Measurements from ENCODE around the gene SETD3. TPM values are rescaled to one million over a fixed set of nuclear protein-coding genes. Genes with fewer than 3 reads are reported as not detected.

The SETD3 gene
- total RNA-seq = 60.6 and 61.7 TPM in 2 replicates

- Mint-ChIP-seq H3K4me3 (peak within 1 kb of the TSS; percentile 99), H3K27me3 (ENCODE audit: insufficient read depth) (no peaks in the 10 kb centered on the region), H3K36me3 (ENCODE audit: low read depth) (peaks cover 4% of the 10 kb centered on the region), H3K4me1 (ENCODE audit: low read depth) (peaks cover 54% of the 10 kb centered on the region), H3K9me3 (no peaks in the 10 kb centered on the region), H3K27ac (peak within 1 kb of the TSS; percentile 98)
- intact Hi-C loops (cut with micrococcal nuclease) = loop anchor here (2.0 to 5.0 kb wide), 3 partner anchors 207 to 735 kb away; partner anchors contain the start of genes BCL11B and EVL
- peak; percentile 27 for DNase-seq (ENCODE audit: low spot score)
Observed at GRCh38 chr14:99479906-99480869, at the start of gene SETD3. Gene SETD3, minus strand, starts transcription at chr14:99480859. Its CDS starts 15,054 bp downstream, at chr14:99465805.

DNA sequence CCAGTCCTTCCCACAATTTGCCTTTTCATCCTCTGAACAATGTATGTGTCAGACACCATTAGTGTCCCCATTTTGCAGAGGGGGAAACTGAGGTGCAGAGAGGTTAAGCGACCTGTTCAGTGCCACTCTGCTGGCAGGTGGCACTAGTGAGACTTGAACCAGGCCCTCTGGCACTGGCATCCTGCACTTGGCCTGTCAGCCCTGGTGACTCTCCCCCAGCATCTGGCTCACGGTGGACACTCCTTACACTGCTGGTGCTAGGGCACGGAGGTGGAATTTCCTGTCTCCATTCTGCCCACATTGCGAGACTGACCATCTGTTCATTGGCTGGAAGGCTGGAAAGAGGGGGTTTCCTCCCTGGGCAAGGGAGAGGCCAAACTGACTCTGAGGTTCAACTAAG, 49.2 kb upstream of the SETD3 start:
- peaks cover 6% of the 10 kb centered on the region for H3K4me1 Mint-ChIP-seq (ENCODE audit: low read depth)

DNA sequence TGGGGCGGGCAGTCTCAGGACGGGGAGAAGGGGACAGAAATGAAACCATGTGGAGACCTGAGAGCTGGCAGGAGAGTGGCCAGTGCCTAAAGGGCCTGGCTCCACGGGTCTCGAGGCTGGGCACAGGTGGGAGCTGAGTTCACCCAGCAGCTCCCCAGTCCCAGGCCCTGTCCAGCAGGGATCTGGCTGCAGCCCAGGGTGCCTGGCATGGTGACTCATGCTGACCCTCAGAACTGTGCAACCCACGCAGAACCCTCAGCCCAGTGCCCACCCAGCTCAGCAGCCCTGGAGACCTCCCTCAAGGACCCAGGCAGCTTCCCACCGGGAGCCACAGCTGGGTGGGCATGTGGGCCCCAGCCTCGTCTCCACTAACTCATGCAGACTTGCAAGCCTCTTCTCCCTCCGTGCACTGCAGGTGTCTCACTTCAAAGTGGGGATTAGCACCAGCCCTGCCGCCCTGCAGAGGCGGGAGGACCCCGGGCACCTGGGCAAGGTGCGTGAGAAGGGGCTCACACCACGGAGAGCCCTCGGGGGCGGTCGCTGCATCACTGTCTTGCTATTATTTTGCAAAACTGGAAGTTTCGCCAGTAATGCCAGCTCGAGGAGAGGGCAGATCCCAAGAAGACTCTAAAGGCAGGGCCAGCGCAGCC, 46.9 kb upstream of the SETD3 start:
- DNase-seq (ENCODE audit: low spot score) = no peak
- H3K4me1 Mint-ChIP-seq (ENCODE audit: low read depth) = peaks cover 7% of the 10 kb centered on the region
- intact Hi-C loops (cut with micrococcal nuclease) = no loop called here
- no peak overlapping the region for H3K27ac Mint-ChIP-seq
- no peaks in the 10 kb centered on the region for H3K36me3 Mint-ChIP-seq (ENCODE audit: low read depth)
- no peaks in the 10 kb centered on the region for H3K9me3 Mint-ChIP-seq
- no peaks in the 10 kb centered on the region for H3K27me3 Mint-ChIP-seq (ENCODE audit: insufficient read depth)
- H3K4me3 Mint-ChIP-seq = no peak overlapping the region

More for the DNA sequence above, 49.2 kb upstream of the SETD3 start:
- intact Hi-C loops (cut with micrococcal nuclease) = no loop called here
- H3K9me3 Mint-ChIP-seq = no peaks in the 10 kb centered on the region
- no peak overlapping the region for H3K27ac Mint-ChIP-seq
- no peak overlapping the region for H3K4me3 Mint-ChIP-seq
- H3K27me3 Mint-ChIP-seq (ENCODE audit: insufficient read depth) = no peaks in the 10 kb centered on the region
- no peak for DNase-seq (ENCODE audit: low spot score)
- no peaks in the 10 kb centered on the region for H3K36me3 Mint-ChIP-seq (ENCODE audit: low read depth)

GRCh38 chr14:99527026-99527425, 46.4 kb upstream of the SETD3 start:
- peaks cover 7% of the 10 kb centered on the region for H3K4me1 Mint-ChIP-seq (ENCODE audit: low read depth)
- DNase-seq (ENCODE audit: low spot score) = no peak
- no peak overlapping the region for H3K4me3 Mint-ChIP-seq
- intact Hi-C loops (cut with micrococcal nuclease) = no loop called here
- no peaks in the 10 kb centered on the region for H3K9me3 Mint-ChIP-seq
- no peaks in the 10 kb centered on the region for H3K36me3 Mint-ChIP-seq (ENCODE audit: low read depth)
- H3K27ac Mint-ChIP-seq = no peak overlapping the region
- H3K27me3 Mint-ChIP-seq (ENCODE audit: insufficient read depth) = no peaks in the 10 kb centered on the region

DNA sequence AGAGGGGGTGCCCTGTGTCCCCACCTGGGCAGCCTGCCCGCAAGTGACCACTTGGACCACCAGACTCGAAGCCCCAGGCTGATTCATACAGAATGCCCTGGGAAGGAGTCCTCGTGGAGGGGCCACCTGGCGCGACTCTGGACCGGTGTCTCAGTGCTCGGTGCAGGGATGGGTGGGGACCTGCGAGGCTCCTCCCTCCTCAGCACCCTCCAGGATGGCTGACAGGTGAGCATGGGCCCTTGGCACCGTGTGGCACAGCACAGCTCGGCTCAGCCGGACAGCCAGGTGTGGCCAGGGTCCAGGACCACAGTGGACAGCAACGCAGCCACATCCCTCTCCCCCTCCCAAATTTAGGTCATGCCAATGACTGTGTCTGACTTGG, 45.0 kb upstream of the SETD3 start:
- H3K9me3 Mint-ChIP-seq = no peaks in the 10 kb centered on the region

DNA sequence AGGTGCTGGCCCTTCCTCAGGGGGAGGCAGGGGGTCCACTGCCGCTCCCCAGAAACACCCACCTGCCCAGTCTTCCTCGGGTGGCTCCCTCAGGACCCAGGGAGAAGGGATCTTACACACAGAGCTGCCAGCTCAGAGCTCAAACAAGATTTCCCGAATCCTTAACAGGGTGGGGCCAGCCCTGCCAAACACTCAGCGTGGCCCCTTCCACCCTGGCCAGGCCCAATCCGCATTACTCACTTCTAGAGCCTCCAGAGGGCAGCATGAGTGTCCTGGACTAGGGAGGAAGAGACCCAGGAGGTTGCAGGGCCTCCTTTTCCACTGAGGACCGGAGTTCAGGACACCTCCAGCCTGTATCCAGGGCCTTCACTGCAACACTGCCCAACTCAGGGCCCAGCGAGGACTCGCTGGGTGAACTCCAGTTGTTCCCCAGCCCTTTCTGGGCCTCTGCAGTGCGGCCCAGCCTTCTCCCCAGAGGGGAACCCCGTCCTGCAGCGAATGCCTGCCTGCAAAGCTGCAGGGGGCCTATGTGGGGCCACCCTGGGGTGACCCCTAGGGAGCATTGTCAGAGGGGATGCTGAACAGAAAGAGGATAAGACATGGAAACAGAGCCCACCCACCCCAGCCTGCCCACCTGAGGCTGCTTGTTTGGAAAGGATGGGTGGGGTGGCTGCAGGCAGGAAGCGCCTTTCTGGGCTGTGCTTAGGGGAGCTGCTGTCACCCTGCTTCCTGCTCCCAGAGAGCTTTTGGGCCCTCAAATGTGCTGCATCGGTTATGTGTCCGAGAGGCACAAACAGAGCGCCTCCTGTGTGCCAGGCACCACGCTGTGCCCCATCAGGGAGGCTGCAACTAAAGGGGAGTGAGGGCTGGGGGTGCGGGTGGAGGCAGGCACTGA, 44.4 kb upstream of the SETD3 start:
- Mint-ChIP-seq H3K9me3 (no peaks in the 10 kb centered on the region), H3K4me3 (no peak overlapping the region), H3K36me3 (ENCODE audit: low read depth) (no peaks in the 10 kb centered on the region), H3K27ac (peak overlapping the region; percentile 65), H3K4me1 (ENCODE audit: low read depth) (peaks cover 7% of the 10 kb centered on the region), H3K27me3 (ENCODE audit: insufficient read depth) (no peaks in the 10 kb centered on the region)
- intact Hi-C loops (cut with micrococcal nuclease) = no loop called here
- DNase-seq (ENCODE audit: low spot score) = no peak

More for the DNA sequence above, 45.0 kb upstream of the SETD3 start:
- Mint-ChIP-seq H3K4me1 (ENCODE audit: low read depth) (peaks cover 7% of the 10 kb centered on the region), H3K27ac (no peak overlapping the region), H3K4me3 (no peak overlapping the region), H3K27me3 (ENCODE audit: insufficient read depth) (no peaks in the 10 kb centered on the region), H3K36me3 (ENCODE audit: low read depth) (no peaks in the 10 kb centered on the region)
- DNase-seq (ENCODE audit: low spot score) = no peak
- intact Hi-C loops (cut with micrococcal nuclease) = no loop called here

GRCh38 chr14:99524091-99524661, 43.5 kb upstream of the SETD3 start:
- no peak for DNase-seq (ENCODE audit: low spot score)
- peaks cover 7% of the 10 kb centered on the region for H3K4me1 Mint-ChIP-seq (ENCODE audit: low read depth)
- H3K27ac Mint-ChIP-seq = no peak overlapping the region
- H3K4me3 Mint-ChIP-seq = no peak overlapping the region
- no peaks in the 10 kb centered on the region for H3K36me3 Mint-ChIP-seq (ENCODE audit: low read depth)
- no peaks in the 10 kb centered on the region for H3K9me3 Mint-ChIP-seq
- intact Hi-C loops (cut with micrococcal nuclease) = no loop called here
- H3K27me3 Mint-ChIP-seq (ENCODE audit: insufficient read depth) = no peaks in the 10 kb centered on the region

DNA sequence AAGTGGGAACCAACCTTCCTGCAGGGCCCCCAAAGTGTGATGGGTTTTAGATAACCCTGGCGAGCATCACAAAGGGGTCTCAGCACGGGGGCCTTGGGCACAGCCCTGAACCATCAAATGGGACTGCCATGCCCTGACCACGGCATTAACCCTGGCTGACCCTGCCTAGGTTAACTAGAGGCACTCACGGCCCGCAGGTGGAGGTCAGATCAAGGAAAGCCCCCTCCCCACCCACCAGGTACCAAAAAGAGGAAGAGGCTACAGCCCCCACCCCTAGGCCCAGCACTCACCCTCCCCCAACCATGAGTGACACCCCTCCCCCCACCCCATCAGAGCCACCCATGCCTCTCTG, 43.0 kb upstream of the SETD3 start:
- intact Hi-C loops (cut with micrococcal nuclease) = no loop called here
- H3K27me3 Mint-ChIP-seq (ENCODE audit: insufficient read depth) = no peaks in the 10 kb centered on the region

DNA sequence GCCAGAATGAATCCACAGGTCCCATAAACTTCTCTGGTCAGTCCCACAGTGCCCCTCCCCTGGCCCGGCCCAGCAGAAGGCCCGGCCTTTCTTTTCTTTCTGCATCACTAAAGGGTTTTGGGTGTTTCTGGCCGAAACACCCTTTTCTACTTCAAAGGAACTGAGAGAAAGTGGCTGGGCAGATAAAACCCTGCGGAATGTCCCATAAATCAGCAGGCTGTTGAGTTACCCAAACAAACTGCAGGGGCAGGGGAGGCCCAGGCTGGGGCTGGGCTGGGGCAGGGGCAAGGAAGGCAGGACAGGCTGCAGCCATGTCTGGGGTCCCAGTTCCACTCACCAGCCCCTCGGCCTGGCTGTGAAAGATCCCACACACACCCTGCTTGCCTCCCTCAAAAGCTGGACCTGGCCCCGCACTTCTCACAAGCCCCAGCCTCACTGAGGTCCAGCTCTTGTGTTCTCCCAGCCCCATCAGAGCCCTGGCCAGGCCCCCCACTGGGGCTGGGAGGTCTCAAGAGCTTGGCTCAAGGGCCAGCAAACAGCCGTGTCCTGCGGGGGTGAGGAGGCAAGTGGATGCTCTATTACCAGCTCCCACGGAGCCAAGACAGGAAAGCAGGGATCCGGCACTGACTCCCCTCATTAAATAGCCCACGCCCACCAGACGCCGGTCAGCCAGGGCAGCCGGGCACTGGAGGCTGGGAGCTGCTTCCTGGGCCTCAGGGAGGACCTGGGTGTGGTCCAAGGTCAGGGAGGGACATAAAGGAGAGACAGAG, 42.5 kb upstream of the SETD3 start:
- intact Hi-C loops (cut with micrococcal nuclease) = no loop called here

More for the DNA sequence above, 43.0 kb upstream of the SETD3 start:
- peaks cover 7% of the 10 kb centered on the region for H3K4me1 Mint-ChIP-seq (ENCODE audit: low read depth)
- H3K9me3 Mint-ChIP-seq = no peaks in the 10 kb centered on the region
- no peak for DNase-seq (ENCODE audit: low spot score)
- no peak overlapping the region for H3K27ac Mint-ChIP-seq
- H3K4me3 Mint-ChIP-seq = no peak overlapping the region
- H3K36me3 Mint-ChIP-seq (ENCODE audit: low read depth) = no peaks in the 10 kb centered on the region

DNA sequence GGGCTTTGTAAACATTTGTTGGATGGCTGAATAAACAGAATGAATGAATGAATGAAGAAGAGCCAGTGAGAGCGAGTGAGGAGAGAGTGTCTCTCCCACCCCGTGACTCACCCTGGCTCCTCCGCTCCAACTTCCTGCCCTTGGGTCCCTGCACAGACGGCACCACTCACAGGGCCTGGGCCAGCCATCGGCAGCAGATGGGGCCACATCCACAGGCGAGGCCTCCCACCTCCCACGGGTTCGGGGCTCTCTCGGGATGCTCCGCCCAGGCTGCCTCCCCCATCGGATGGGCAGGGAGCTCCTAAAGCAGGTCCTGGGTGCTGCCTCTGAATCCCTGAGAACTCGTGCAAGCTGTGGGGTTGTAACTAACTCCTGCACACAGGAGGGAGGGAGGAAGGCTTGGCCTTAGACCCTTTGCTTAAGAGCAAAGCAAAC, 41.8 kb upstream of the SETD3 start:
- no peak overlapping the region for H3K27ac Mint-ChIP-seq
- no peak for DNase-seq (ENCODE audit: low spot score)
- no peaks in the 10 kb centered on the region for H3K27me3 Mint-ChIP-seq (ENCODE audit: insufficient read depth)
- H3K4me1 Mint-ChIP-seq (ENCODE audit: low read depth) = peaks cover 7% of the 10 kb centered on the region
- no peak overlapping the region for H3K4me3 Mint-ChIP-seq
- intact Hi-C loops (cut with micrococcal nuclease) = no loop called here
- H3K36me3 Mint-ChIP-seq (ENCODE audit: low read depth) = no peaks in the 10 kb centered on the region
- H3K9me3 Mint-ChIP-seq = no peaks in the 10 kb centered on the region

More for the DNA sequence above, 42.5 kb upstream of the SETD3 start:
- Mint-ChIP-seq H3K36me3 (ENCODE audit: low read depth) (no peaks in the 10 kb centered on the region), H3K9me3 (no peaks in the 10 kb centered on the region), H3K4me1 (ENCODE audit: low read depth) (peaks cover 7% of the 10 kb centered on the region), H3K27ac (no peak overlapping the region), H3K27me3 (ENCODE audit: insufficient read depth) (no peaks in the 10 kb centered on the region), H3K4me3 (no peak overlapping the region)
- DNase-seq (ENCODE audit: low spot score) = no peak

GRCh38 chr14:99522025-99522401, 41.4 kb upstream of the SETD3 start:
- Mint-ChIP-seq H3K9me3 (no peaks in the 10 kb centered on the region), H3K27ac (no peak overlapping the region), H3K4me1 (ENCODE audit: low read depth) (peaks cover 7% of the 10 kb centered on the region), H3K27me3 (ENCODE audit: insufficient read depth) (no peaks in the 10 kb centered on the region), H3K36me3 (ENCODE audit: low read depth) (no peaks in the 10 kb centered on the region), H3K4me3 (no peak overlapping the region)
- intact Hi-C loops (cut with micrococcal nuclease) = no loop called here
- no peak for DNase-seq (ENCODE audit: low spot score)

All from activated T-helper 1 cell treated with anti-CD3 and anti-CD28 coated beads, Interleukin-12 subunit alpha, Interleukin-12 subunit beta, Interleukin-2, Interleukin-4 antibody, amounts not matched to agents 30 ng/mL and 10 ng/mL and 1 ng/mL, durations not matched to agents 14 hours and 24 hours and 36 hours (primary cell).